GM19239 (cell line): ENCODE measurements around the gene PLA1A.
"Not testable (repeated sequence)": the region's sequence is repeated elsewhere in the genome, so short reads cannot be mapped to it uniquely, and the experiment has no call there.

Experiments used
- DNase-seq: peaks from one replicate; pipeline ENCODE4 v3.0.0; 2011; ENCODE audit warnings: low spot score; ENCODE audit not compliant: insufficient read length
- FAIRE-seq: peaks from 2 replicates; lab custom pipeline; 2011; peaks lifted over from hg19 to GRCh38; lab: Jason Lieb, UNC

PLA1A gene

DNA sequence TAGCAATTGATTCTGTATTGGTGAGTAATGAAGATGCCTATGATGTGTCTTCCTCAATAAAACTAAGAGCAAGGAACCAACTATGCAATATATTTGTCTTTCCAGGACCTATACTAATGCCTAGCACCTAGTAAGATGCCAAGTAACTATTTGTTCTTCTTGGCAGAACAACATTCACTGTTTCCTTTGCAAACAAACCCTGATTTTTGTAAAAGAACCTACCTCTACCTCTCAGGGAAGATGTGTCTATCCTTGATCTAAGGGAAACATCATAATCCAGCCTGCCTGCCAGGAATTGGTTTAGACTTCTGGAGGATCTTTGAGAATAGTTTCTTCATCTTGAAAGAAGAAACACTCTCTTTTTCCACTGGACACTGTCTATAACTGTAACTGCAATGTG, 22.2 kb upstream of the PLA1A start:
- DNase-seq (no peak), FAIRE-seq (no peak)

DNA sequence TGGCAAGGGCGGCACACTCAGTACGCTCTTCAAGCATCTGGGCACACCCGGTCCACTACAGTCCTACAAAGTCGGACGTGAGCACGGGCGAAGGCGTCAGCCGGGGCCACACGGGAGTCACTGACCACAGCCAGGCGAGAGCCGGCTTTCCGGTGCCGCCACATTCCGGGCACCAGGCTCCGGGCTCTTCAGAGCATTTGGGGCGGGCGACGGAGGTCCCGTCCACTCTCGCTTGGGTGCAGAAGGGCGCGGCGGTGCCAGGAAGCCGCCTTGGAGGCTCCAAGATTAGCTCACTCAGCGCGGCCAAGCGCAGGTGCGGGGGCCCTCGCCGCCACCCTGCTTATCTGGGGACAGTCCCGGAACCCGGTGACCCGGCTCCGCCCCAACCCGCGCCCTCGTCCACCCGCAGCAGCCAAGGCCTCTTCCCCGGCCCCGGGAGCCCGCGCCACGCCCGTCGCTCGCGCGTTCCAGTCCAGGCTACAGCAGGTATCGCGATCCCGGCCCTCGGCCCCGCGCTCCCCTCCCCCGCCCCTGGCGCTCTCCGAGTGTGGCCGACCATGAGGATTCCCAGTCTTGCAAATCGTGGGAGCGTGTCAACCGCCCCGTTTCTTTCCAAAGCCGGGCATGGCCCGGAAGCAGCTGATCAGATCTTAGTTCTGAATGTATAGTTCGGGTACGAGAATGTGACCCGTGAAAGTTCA, 18.2 kb upstream of the PLA1A start, which contains the start of gene ADPRH:
TSS of gene ADPRH (plus strand) at position 127 of the 701 bp plus-strand sequence. CDS start 2,678 bp downstream, outside the sequence.
- no peak for DNase-seq
- no peak for FAIRE-seq

DNA sequence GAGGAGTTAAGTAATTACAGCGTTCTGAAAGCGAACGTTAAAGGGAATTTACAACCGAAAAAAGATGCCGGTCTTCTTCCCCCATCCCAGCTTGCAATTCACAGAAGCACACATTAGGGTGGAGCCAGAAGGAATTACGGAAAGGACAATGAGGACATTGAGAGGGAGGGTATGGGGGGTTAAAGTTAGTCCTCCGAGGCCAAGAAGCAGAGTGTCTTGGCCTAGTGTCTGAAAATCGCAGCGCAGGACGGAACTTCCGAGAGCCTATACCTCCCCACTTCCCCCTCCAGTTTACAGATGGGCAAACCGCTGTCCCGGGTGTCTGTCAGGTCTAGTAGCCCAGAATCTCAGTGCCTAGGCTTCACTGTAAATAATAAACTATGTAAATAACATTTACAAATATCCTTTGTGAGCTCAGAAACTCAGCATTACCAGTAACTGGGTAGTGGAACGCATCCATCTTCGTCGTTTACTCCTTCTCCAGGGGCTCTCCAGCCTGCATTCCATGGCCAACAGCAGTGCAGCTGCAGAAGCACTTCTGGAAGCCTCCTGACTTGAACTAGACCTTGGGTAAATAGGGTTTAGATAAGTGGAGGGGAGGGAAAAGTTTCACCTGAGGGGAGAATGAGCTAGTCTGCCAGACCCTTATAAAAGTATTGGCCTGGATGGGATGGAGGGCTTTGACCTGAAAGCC, 17.5 kb upstream of the PLA1A start:
- FAIRE-seq (peak; percentile 98), DNase-seq (no peak)

DNA sequence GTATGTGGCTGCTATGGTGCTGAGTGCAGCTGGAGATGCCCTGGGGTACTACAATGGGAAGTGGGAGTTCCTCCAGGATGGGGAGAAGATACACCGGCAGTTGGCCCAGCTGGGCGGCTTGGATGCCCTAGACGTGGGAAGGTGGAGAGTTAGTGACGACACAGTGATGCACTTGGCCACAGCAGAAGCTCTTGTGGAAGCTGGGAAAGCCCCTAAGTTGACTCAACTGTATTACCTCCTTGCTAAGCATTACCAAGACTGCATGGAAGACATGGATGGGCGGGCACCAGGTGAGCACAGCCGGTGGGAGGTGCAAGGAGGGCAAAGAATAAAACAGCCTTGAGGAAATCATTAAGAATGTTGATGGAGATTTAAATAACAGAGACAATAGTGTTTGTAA, 15.5 kb upstream of the PLA1A start:
- FAIRE-seq (peak; percentile 86), DNase-seq (no peak)

DNA sequence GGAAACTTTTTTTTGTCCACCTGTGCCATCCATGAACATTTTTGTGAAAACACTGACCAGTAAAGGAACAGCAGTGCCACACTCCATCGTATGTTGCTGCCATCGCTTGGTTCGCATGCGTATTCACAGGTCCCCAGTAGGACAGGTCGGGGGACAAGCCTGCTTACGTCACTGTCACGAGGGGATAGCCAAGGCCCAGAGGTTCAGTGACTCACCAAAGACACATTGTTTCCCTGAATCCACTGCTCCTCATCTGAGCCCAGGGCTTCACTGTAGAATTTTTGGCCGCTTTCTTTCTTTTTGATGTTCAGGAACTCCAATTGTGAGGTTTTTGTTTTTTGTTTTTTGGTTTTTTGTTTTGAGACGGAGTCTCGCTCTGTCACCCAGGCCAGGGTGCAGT, 12.5 kb upstream of the PLA1A start:
- FAIRE-seq, result no peak
- no peak for DNase-seq

DNA sequence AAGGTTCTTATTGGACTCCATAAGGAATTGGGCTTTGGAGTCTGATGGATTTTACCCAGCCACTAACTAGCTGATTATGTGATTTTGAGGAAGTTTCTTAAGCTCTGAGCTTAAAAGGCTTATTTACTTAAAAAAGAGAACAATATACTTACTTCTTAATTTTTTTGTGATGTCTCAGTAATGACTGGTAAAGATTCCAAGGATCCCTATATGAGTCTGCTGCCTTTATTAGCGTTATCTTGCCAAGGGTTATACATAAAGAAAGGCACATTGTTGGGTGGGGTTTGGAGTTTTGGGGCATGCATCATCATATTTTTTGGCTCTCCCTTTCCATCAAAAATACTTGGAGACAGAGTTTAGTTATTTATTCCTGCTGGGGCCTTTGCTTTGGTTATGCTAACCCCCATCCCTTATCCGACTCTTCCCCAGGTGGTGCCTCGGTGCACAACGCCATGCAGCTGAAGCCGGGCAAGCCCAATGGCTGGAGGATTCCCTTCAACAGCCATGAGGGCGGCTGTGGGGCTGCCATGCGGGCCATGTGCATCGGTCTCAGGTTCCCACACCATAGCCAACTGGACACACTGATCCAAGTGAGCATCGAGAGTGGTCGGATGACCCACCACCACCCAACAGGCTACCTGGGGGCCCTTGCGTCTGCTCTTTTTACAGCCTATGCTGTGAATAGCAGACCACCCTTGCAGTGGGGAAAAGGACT, 11.7 kb upstream of the PLA1A start:
- FAIRE-seq (no peak), DNase-seq (no peak)

DNA sequence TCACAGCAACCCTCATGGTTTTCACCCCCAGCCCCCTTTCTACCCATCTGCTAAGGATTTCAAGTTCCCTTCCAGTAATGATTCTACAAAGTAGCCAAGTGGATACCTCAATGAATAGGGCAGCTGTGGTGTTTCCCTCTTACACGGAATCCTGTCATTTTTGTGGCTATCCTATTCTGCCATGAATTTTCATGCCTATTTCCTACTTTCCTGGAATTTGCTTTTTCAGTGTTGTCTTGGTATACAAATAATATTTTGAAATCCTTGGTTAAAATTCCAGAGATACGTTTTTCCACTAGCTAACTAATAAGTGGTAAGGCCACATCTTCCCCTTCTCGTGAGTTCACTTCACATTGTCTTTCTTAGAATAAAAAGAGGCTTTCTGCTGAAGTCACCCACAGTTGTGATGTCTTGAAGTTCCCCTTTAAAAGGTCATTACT, 10.9 kb upstream of the PLA1A start:
- DNase-seq (no peak), FAIRE-seq (no peak)

DNA sequence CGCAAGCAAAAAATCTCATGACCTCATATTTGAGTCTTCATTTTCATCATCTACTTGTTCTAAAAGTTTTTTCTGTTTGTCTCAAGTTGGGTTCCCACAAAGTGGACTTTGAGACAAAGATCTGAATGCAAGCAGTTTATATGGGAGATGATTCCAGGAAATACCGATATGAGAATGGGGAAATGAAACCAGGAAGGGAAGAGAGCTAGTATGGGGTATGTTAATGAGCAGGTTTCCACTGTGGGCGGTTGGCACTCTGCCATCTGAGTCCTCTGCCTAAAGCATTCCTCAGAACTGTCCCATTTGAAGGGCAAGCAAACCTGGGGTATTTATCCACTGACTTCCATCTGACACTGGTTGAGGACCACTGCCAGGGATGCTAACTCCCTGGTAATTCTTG, 9.6 kb upstream of the PLA1A start:
- peak; percentile 93 for FAIRE-seq

DNA sequence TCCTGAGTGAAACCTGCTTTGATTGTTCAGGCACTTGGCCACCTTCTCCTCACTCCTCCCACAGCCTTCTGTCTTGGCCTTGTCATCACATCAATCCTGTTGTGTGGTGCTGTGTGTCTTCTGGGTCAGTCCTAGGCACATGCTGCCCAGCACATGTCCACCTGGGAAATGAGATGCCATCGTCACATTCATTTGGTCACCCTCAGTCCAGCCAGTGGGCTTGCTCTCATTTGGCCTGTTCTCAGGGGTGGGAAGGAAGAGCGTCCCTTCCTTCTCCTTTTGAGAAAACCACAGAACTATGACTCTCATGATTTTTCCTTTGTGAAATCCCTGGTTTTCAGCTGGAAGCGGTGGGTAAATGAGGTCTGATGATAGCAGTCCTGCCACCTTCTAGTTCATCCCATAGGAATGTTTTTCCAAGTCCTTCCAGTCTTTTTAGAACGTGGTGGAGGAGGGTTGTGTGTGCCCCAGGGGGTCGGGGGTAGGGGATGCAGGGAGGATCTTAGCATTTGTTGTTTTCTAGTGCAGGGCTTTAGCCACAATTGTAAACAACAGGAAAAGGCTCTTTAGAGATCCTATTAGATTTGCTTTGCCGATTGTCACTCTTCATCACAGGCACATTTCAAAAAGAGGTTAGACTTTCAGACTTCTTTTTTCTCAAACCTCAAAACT, 8.4 kb upstream of the PLA1A start:
- FAIRE-seq, result peak; percentile 57
- no peak for DNase-seq

More for the DNA sequence above, 9.6 kb upstream of the PLA1A start:
- no peak for DNase-seq

DNA sequence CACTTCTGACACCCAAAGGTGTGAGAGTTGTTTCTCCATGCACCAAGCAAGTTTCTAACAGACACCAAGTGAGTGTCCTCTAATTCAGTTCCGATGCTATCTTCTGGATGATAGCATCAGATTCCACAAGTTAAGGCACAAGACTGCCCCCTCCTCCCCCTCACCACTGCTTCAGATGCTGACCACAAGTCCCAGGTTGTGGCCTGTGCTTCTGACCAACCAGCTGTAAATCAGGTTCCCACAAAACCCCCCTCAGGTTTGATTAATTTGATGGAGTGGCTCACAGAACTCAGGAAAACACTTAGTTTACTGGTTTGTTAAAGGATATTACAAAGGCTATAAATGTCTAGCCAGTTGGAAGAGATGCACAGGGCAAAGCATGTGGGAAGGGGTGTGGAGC, 7.0 kb upstream of the PLA1A start:
- DNase-seq, result no peak
- FAIRE-seq, result peak; percentile 18

DNA sequence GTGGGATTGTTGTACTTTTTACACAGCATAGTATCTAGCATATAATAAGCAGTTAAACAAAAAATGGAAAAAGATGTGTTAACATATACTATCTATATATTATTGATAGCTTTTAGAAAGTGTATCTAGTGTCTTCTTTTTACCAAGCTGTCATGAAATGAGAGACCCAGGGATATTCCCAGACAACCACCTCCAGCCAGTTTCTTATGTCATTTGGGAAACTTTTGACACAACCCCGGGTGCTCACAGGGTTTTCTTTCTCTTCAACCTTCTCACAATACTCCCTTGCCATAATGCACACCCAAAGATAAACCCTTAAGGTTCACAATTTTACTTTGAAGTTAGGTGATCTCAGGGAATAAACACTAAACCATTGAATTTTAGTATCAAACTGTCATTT, 4.8 kb upstream of the PLA1A start:
- no peak for FAIRE-seq
- no peak for DNase-seq

DNA sequence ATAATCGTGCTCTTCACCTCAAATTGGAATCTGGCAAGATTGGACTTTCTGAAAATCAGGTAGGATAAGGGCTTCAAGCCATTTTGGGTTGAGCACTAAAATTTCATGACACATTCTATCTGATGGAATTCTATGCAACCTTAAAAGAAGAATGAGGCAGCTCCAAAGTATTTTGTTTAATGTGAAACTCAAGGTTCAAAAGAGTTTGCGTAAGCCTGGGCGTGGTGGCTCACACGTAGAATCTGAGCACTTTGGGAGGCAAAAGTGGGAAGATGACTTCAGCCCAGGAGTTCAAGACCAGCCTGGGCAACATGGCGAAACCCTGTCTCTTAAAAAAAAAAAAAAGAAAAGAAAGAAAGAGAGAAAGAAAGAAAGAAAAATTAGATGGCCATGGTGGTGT, 3.6 kb upstream of the PLA1A start:
- DNase-seq, result no peak
- no peak for FAIRE-seq

DNA sequence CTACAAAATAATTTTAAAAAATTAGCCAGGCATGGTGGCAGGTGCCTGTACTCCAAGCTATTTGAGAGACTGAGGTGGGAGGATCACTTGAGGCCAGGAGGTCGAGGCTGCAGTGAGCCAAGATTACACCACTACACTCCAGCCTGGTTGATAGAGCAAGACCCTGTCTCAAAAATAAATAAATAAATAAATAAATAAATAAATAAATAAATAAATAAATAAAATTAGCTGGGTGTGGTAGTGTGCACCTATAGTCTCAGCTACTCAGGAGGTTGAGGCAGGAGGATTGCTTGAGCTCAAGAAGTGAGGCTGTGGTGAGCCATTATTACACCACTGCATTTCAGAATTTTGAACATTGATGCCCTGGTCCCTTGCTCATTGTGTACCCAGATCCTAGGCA, 2.8 kb upstream of the PLA1A start:
- FAIRE-seq, result peak; percentile 21
- DNase-seq, result not testable (repeated sequence)

DNA sequence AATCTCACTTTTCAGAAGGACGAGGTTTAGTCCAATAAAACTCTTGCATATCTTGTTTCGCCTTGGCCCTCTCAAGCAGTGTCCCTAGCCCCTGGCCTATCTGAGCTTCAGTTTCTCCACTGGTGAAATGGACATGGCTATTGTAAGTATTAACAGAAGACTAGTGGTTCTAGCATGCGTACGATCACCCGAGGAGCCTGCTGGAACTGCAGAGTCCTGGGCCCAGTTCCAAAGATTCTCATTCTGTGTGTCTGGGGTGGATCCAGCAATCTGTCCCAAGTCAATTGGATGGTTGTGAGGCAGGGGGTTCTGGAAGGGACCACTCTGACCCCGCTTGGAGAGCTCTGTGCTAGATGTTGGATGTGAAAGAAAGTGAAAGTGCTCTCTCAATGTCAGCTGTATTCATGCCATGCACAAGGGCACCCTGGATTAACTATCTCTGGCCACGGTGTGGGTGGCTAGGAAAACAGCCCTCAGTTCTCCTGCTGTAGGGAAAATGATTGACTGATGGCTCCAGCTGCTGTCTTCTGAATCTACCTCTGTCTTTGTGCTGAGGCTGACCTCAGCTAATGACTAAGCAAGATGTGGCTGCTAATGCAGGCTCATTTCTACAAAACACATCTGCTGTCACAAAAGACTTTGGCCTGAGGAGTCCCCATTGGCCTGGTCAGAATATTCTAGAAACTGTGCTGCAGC, 1.9 kb upstream of the PLA1A start:
- FAIRE-seq (peak; percentile 14), DNase-seq (no peak)

DNA sequence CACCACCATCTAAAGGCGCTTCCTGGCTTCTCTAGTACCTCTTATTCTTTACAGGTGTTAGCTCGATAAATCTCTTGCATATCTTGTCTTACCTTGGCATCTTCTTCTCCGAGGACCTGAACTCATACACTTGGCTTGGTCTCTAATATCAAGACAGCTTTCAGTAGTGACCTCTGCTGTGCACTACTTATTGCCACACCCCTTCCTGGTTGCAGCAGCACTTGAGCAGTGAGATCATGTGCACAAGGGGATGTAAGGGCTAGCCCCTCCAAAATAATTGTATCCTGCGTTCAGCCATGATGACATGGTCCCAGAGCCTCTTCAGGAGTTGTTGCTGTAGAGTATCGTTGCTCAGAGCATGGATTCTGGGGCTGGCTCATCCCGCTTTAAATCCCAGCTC, 1.3 kb upstream of the PLA1A start:
- FAIRE-seq (peak; percentile 80), DNase-seq (no peak)

DNA sequence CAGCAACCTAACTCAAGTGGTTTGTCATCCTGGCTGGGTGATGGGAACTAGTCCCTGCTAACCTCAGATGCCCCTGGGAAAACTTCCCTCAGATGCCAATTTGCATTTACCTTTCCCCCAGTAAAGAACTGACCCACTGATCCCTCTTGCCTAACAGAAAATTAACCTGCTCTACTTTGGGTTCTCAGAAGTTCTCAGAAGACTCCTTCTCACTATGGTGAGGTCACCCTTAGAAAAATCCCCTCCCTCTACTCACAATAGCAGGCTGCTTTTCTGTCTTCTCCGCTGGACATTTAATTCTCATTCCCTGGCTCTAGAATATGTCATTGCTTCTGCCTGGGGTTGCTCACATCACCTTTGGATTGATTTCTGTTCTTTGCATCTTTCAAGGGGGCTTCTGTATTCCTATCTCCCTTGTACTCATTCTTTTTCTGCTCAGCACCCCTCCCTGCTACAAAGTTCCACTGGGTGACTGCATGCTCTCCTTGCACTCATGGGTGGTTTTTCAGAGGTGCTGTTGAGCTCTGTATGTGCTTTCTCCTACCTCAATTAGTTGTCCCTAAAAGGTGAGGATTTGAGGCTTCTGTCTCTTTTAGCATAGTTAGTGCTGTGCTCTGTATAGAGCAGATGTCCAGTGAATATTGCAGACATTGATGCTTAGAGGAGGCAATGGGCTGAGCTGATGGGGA, 869 bp downstream of the PLA1A start:
- FAIRE-seq (peak; percentile 96), DNase-seq (no peak)

DNA sequence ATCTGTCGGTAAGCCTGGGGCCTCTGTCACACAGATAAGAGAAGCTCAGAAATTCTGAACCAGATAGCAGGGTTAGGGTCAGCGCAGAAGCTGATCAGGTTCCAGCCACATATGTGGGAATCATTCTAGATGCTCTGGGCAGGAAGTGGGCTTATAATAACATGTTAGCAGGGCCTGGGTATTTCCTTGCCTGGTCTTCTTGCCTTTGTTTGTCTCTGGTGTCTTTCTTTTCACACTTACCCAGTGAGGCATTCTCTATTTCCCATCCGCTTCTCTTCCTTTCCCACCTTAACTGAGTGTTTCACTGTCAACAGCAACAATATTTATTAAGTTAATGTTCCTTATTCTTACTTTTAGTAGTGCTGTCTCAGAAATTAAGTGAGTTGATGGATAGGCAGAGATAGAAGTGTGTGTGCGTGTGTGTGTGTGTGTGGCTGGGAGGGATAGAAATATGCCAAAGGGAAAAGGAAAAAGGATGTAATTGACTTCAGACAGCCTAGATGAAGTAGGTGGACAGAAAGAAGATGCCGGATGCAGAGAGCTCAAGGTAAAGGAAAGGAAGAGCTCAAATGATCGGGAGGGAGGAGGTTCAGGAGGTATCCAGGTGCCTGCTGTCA, 2.0 kb downstream of the PLA1A start:
- no peak for DNase-seq
- FAIRE-seq, result peak; percentile 75

DNA sequence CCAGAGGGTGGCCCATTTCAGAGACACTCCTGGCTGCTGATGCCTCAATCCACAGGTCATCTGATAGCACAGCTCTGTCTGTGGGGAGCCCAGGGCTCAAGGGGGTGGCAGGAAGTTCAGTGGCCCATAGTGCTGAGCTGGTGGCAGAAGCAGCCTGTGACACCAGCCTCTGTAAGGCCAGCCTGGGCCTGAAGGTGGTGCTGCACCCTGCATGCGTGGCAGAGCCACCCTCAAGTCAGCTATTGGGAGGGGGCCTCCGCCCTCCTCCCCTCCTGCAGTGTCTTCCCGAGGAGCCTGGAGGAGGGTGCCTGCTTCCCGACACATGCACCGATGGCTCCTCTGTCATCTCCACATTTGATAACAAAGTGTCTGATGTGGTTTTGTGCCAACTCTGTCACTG, 3.0 kb downstream of the PLA1A start:
- FAIRE-seq, result peak; percentile 95
- DNase-seq, result peak; percentile 41

DNA sequence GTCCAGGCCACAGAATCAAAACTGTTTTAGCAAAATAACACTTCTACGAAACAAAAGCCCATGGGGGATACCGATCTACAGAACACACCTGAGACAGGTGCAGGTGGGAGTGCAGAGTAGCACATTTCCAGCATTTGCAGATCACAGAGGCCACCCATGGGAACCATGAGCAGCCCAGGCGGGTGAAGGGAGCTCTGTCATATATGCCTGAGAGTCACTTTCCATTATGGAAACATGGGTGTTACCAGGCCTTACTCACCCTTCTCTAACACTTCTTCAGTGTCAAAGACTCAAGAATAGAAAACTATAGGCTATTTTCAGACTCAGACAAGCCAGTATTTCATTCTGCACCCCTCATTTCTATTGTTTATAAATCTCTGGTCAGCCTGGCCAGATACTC, 3.5 kb downstream of the PLA1A start:
- DNase-seq (no peak), FAIRE-seq (no peak)
